GM18909 (cell line): ENCODE results near the gene ZP1.

ENCODE experiments used
- ATAC-seq: cut with Tn5 transposase; IDR thresholded peaks from one replicate; pipeline ENCODE4 v1.9.1; 2021; ENCODE audit warnings: mild to moderate bottlenecking; ENCODE audit not compliant: unreplicated experiment, poor library complexity

Gene ZP1

GRCh38 chr11:60875366-60876167 is 8.2 kb downstream of the ZP1 start:
- ATAC-seq = no peak

DNA sequence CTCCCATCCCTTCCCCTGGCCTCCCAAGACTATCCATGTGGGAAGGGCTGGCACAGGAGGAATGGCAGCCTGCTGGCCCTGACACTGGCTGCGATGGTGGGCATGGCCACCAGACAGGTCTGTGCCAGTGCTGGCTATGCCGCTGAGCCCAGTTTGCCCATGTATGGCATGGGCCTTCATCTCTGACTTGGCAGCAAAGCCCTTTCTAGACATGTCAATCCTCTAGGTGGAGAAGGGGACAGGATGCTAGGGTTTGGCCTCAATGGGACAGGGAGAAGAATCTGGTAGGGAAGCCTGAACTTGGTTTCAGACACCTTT is 8.8 kb downstream of the ZP1 start:
- no peak for ATAC-seq

- ATAC-seq = no peak
These were observed 11.1 kb downstream of the ZP1 start for GRCh38 chr11:60878245-60879101.

DNA sequence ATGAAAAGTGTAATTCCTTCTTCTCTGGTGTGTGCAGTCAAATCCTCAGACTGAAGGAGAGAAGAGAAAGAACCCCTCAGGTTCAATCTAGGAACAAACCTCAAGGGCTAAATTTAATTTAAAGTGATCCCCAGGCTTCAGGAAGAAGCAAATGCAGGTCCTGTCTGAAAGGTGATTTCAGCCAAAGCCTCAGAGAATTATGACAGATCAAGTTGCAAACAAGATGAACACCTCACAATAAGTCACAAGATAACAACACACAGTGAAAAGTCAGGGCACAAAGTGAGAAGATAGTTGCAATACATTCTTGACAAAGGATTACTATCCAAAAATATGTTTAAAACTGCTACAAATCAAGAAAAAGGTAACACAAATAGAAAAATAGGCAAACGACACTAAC is 11.8 kb downstream of the ZP1 start:
- no peak for ATAC-seq

DNA sequence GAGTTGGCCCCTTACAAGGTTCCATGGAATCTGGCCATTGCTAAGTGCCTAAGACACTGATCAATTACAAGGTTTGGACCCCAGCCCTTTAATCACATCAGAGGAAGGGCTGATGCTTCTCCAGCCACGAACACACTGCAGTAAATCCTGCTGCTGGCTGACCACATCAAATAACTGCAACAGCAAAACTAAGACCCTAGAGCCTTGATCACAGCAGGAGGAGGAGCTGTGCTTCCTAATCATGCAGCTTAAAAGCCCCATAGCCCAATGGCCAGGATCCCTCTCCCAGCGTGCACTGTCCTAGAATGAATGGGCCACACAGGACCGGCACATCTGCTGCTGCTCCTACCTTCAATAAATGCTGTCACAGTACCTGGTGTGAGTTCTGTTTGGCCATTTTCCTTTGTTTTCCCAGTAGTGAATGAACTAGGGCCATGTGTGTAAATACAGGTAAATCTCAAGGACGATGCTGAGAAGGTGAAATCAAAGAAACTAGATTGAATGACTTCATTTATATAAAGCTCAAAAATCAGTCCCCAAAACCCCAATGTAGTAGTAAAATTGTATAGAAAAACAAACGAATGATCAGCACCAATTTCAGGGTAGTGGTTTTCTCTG is 12.7 kb downstream of the ZP1 start:
- no peak for ATAC-seq

DNA sequence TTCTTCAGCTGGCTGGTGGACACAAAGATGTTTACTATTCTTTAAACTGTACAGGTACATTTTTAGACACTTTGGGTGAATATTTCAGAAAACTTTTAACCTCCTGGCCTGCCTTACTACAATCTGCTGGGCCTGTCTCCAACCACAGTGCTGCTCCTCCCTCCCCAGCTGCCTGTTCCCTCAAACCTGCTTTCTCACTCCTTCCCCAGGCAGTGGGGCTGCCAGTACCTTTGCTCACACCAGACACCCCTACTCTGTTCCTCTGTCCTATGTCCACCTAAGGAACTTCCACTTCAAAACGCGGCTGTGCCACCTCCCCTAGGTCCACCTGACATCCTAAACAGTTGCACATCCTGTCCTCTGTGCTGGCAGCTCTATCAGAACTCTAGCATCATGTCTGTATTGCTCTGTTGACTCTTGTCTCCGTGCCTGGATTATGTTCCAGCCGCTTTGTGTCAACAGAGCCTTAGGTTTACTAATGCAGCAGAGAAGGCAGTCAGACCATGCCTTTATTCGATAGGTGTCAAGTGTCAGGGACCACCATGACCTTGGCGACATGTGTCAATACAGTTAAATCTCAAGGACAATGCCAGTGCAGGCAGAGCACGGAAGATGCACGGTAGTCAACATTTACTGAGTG is 13.4 kb downstream of the ZP1 start:
- no peak for ATAC-seq

DNA sequence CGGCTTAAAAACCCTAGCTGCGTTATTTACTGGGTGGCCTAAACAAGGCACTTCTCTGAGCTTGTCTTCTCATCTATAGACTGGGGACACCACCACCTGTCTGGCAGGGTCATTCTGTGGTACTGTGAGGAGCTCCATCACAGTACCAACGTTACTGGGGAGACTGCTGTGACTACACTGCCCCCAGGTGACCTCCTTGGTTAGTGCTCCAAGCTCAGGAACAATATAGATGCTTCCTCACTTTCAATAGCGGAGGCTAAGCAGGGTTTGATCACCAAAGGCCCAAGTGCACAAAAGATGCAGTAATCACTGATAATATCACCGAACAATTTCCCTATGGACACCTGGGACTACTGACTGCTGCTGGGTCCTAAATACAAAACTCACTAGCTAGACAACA is 20.2 kb downstream of the ZP1 start:
- ATAC-seq = peak; percentile 50

DNA sequence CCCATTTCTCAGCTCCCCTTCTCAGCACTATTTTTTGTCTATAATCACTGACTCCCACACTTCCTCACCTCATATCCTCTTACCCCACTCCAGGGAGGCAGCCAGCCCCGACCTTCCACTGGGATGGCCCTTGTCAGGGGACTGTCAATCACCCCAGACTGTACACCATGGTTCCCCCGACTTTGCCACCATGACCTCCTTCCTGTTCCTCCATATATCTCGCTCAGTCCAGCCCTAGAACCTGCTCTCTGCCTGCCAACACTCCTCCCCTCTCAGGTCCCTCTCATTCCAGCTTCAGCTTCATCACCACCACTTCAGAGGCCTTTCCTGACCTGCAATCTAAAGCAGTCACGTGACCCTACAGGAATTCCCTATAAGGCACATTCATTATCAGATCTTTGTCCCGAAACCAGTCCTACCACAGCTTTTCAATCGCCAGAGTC is 22.5 kb downstream of the ZP1 start:
- ATAC-seq = no peak

DNA sequence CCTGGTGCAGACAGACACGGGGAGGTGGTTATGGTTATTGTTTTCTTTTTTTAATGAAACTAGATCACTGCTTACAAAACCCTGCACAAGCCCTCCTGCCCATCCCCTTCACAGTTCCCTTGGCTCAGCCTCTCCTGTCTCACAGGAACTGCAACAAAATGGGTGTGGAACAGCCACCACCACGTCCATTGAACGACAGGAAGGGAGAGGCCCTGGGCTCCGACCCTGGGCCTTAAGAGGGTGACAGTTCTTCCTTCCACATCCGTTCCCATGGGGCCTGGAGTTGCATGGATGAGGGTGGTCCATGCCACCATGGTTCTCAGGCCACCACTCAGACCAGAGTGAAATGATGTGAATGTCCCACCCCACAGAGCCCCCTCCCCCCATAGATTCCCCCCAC is 23.4 kb downstream of the ZP1 start:
- ATAC-seq = no peak

DNA sequence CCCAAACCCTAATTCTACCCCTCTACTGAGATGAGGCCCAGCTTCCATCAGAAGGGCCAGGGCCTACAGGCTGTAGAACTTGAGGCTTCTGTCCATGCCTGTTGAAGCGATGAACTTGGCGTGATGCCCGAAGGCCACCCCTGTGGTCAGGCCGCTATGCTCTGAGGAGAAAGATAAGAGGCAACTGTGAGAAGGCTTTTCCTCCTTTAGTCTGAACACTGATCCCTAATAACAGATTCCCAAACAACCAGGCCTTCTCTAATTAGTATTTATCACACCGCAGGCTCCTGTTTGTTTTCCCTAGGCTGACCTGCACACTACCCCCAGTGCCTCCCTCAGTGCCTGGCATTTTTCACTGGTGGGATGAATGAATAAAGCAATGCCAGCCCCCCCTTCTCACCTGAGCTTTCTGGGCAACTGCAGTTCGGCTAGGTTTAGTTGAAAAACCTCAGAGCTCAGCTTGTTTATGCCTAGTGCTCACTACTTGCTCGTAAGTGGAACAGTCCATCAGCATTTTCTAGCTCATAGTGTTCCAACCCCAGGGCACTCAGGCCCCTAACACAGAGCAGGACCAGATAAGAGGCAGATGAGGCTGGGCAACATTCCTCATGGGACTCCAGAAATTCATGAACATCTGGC is 23.9 kb downstream of the ZP1 start:
- ATAC-seq = no peak

- no peak for ATAC-seq
These were observed 28.3 kb downstream of the ZP1 start for GRCh38 chr11:60895687-60896086.

DNA sequence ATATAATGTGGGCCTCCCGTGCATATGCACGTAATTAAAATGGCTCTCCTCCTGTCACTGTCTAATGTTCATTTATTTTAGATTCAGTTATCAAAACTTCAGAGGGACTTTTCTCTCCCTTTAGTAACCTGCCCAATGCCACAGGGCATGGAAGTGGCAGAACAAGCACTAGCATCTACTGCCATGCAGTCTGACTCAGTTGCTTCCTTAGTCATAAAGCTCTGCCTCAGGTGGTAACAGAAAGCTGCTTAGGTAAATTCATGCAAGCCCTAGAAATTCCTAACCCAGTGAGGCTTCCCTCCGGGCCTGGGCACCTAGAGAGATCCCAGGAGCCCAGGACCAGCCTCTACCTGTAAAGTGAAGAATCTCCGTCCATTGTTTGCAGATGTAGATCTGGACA is 30.2 kb downstream of the ZP1 start:
- no peak for ATAC-seq

DNA sequence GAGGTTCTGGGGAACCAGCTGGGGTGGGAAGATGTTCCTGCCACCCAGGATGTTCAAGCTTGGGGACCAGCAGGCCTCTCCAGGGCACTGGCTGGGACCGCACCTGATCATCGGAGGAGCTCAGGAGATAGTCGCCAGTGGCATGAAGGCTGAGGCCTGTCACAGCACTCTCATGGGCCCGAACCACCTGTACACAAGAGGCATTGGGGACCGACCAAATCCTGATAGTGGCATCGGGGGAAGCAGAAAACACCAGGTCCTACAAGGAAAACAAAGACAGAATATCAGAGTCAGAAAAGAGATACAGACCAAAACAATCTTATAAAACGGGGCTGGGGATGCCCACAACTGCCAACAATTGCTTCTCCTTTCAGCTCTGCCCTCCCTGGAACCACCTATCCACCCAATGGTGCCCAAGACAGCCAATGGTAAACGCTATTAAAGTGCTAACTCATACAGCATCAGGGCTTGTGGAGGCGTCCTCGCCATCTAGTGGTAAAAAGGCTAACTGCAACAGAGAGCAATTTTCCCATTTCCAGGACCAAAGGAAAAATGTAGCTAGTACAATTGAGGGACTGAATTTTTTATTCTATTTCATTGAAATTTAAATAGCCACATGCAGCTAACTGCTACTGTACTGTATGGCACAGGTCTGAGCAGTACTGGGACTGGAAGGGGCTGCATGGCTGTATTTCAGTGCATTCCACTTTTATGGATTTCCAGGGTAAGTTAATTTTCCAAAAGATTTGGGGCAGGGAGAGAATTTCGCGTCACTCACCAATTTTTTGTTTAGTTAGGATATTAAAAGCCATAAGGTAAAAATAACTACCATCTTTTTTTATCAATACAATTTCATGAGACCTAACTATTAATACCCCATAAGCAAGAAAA is 31.9 kb downstream of the ZP1 start:
- no peak for ATAC-seq

DNA sequence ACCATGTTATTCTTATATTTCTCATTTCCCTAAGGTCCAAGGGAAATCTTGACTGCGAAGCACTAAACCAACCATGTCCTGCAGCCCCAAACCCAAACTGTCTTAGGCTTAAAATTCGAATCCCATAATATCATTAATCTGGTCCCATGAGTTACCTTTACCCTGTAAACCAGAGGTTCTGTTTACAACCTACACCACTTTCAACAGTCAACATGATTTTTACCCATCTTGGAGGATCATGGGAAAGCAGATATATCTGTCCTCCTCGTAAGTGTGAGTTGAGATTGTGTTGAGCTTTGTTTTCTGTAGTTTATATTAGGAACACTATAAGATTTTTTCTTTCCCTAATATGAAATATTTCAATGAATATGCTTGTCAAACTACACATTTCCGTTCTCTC is 32.6 kb downstream of the ZP1 start:
- no peak for ATAC-seq

GRCh38 chr11:60900673-60901404 is 33.5 kb downstream of the ZP1 start:
- ATAC-seq = no peak

DNA sequence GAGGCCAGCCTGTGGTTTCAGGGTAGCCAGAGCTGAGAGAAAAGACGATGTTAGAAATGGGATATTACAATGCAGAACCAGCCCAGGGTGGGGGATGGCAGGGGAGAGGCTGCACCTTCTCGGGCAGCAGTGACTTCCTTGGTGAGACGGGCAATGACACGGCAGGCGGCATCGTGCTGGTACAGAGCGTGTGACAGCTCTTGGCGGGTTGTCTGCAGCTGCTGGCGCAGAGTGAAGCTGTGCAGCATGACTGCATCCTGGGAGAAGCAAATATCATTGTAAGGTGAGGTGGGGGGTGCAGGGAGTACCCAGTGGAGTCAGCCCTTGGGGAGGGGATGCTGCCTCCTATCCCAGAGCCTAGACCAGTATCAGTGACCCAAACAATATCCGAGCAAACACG is 35.3 kb downstream of the ZP1 start:
- no peak for ATAC-seq

- ATAC-seq = no peak
These were observed 37.7 kb downstream of the ZP1 start for GRCh38 chr11:60905047-60905446.

- ATAC-seq = no peak
These were observed 38.3 kb downstream of the ZP1 start for GRCh38 chr11:60905551-60906113.
